ENCODE results near the gene TXNRD2.
"Not testable (repeated sequence)": the region's sequence is repeated elsewhere in the genome, so short reads cannot be mapped to it uniquely, and the experiment has no call there.

The TXNRD2 gene

DNA sequence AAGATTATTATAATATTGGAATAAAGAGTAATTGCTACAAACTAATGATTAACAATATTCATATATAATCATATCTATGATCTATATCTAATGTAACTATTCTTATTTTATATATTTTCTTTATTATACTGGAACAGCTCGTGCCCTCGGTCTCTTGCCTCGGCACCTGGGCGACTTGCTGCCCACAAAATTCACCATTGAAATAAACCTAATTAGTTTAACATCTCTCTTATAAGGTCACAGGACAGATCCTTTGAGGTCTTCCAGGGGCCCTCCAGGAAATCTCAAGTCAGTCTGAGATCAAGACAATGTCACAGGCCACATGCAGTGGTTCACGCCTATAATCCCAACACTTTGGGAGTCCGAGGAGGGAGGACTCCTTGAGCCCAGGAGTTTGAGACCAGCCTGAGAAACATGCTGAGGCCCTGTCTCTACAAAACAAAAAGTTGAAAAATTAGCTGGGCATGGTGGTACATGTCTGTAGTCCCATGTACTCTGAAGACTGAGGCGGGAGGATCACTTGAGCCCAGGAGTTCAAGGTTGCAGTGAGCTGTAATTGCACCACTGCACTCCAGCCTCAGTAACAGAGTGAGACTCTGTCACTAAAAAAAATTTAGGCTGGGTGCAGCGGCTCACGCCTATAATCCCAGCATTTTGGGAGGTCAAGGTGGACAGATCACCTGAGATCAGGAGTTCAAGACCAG is 6.6 kb upstream of the TXNRD2 start:
- DNase-seq (ENCODE audit: low spot score): no peak

- DNase-seq (ENCODE audit: low spot score): no peak
These were observed 1.7 kb upstream of the TXNRD2 start for GRCh38 chr22:19943082-19944026.

- DNase-seq (ENCODE audit: low spot score): no peak
These were observed 801 bp upstream of the TXNRD2 start for GRCh38 chr22:19942157-19943081.

DNA sequence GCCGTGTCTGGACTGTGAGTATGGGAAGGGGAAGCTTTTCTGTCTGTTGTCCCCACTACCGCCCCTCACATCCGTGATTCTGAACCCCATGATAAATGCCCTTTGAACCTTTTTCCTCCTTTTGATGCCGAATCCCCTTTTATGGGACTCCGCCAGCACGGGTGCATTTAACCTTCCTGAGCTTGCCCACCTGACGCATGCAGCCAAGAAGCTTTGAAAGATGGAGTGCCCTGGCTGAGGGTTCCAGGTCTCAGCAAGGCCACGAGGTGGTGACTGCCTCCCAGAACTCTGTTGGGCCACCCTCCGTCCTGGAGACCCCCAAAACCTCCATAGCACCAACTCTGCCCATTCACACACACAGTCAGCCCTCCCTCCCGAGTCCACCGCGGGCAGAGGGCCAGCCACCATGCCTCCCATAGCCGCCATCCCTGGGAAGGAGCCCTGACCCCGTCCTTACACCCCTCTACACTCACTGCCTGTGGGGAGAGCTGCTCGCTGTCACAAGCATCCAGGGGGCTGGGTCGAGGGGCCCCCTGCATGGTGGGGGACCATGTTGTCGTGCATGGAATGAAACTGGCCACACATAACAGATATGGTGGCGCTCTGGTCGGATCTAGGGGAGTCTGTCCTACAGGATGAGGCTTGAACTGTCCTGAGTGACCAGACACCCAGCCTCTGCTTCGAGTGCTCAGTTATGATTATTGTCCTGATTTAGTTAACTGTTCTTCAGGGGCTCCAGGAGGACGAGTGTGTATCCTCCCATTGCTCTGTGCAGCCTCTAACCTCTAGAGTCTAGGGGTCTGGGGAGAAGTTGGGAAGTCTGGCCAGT is 868 bp downstream of the TXNRD2 start:
- DNase-seq (ENCODE audit: low spot score): no peak

- no peak for DNase-seq (ENCODE audit: low spot score)
These were observed 3.8 kb downstream of the TXNRD2 start for GRCh38 chr22:19937616-19938473.

DNA sequence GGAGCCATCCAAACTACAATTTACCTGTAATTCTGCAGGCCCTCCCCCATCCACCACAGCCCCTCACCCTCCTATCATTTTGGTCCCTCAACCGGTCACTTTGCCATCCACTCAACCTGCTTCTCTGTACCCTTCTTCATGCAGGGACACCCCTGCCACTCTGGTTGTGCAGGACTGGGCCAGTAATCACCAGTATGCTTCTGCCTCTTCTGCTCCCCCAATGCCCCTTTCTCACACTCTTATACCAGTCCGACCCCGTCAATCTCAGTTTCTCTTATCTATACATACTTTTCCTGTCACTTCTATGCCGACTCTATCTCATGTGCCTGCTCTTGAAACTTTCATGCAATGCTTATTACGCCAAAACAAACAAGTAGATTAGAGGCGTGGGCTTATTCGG is 5.1 kb downstream of the TXNRD2 start:
- DNase-seq (ENCODE audit: low spot score): no peak

GRCh38 chr22:19935123-19935718 is 6.4 kb downstream of the TXNRD2 start:
- not testable (repeated sequence) for DNase-seq (ENCODE audit: low spot score)

DNA sequence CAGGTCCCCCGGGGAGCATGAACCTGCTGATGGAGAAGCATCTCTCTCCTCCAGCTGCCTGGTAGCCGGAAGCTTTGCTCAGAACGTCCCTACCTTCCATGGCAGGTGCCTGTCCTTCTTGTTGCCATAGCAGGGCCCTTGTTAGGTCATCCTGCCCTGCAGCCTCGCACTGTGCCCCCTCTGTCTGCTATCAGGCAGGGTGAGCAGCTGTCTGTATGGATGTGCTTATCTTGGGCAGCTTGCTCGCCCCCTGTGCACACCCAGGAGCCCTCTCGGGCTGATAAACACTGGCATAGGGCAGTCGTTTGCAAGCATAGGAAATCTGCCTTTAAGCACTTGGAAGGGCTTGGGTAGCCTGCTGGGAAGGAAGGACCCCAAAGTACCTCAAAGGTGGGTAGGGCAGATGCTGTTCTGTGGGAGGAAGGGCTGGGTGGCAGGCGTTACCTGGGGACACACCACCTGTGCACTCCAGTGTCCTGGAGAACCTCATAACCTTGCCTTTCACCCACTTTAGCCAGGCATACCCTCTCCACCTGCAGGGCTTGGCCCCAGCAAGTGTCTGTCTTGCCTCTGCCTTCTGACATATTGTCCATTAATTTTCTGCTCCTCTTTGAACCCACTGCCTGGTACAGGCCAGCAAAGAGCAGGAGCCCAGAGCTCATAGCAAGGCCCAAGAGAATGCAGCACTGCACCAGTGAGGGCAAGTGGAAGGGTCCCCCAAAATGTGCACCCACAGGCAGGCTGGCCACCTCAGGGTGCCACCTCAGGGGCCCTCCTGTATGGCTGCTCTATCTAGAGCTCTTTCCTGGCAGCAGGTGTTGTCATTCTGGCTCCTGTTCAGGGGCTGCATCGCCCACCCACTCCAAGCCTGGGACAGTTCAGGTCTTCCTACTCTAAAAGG is 8.0 kb downstream of the TXNRD2 start:
- DNase-seq (ENCODE audit: low spot score): no peak

- DNase-seq (ENCODE audit: low spot score): no peak
These were observed 9.0 kb downstream of the TXNRD2 start for GRCh38 chr22:19932367-19933206.

DNA sequence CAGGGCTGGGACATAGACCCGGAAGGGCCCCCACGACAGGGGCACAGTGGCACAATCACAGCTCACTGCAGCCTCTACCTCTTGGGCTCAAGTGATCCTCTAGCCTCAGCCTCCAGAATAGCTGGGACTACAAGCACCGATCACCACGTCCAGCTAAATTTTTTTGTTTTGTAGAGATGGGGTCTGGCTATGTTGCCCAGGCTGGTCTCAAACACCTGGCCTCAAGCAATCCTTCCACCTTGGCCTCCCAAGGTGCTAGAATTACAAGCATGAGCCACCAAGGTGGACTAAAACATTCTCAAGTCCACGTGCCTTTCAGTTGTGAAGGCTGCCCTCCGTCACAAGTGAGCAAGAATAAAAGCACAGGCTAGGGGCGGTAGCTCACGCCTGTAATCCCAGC is 10.1 kb downstream of the TXNRD2 start:
- DNase-seq (ENCODE audit: low spot score): no peak

GRCh38 chr22:19930551-19931486 is 10.8 kb downstream of the TXNRD2 start:
- DNase-seq (ENCODE audit: low spot score): no peak

DNA sequence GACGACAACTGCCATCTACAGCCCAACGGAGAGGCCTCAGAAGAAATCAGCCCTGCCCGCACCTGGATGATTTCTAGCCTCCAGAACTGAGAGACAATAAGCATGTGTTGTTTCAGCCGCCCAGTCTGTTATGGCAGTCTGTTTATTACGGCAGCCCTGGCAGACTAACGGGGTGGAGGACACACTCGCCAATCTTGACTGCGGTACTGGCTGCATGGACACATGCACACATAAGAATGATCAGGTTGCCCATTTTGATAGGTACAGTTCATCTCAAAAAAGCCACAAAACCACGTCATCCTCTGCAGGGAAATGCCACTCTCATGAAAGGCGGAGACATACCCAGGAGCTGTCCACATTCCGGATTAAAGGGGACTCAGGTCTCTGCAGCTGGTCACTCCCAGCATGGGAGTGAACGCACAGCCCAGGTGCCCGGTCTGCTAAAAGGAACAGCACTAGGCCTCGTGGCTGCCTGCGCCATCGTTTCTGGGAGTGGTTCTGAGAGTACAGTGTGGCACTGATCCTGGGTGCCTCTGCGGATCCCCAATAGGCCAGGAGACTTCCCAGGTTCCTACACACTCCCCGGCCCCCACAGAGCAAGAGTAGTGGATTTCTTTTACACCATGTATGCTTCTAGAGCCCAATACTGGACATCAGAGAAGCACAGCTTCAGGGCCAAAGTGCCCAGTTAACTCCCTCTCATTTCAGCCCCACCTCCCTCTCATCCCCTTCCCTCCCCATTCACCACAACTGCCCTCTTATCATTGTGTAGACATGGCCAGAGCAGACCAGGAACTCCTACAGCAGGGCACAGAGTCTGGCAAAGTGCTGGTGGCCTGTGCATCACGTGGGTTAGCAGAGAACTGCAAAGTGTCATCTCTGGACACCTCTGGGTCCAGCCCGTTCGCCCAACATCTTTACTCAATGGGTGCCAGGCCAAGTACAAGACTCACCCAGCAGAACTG is 11.8 kb downstream of the TXNRD2 start:
- no peak for DNase-seq (ENCODE audit: low spot score)

DNA sequence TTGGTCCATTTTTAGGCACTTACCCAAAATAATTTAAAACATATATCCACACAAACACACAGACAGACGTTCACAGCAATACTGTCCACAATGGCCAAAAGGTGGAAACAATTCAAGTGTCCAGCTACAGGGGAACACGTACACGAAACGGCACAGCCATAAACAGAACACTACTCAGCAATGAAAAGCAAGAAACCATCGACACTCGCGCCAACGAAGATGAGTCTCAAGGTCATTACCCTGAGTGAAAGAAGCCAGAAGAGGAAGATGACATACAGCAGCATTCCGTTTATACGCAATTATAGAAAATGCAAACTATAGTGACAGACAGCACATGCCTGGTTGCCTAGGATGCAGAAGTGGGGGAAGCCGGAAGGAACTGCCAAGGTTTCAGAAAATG is 13.4 kb downstream of the TXNRD2 start:
- DNase-seq (ENCODE audit: low spot score): no peak

DNA sequence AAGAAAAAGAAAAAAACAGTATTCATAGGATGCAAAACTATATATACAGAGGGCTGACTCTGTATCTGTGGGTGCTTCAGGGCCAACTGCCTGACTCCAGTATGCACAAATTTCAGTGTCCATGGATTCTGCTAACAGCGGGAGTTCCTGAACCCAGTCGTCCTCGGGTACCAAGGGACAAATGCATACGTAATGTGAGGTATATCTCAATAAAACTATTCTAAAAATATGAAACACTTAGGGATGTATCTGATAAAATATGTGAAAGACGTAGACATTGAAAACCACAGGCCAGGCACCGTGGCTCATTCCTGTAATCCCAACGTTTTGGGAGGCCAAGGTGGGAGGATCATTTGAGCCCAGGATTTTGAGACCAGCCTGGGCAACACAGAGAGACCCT is 13.9 kb downstream of the TXNRD2 start:
- no peak for DNase-seq (ENCODE audit: low spot score)

GRCh38 chr22:19926028-19926427 is 15.6 kb downstream of the TXNRD2 start:
- not testable (repeated sequence) for DNase-seq (ENCODE audit: low spot score)

Measured in HuH-7 (cell line).